BLaER1 treated with 17β-estradiol and CSF1 and Interleukin-3, amounts not matched to agents 10 nM and 100 nM (cell line): ENCODE results near the gene STX11.
A peak's percentile ranks its signal among the peaks of the same experiment; 100 is the strongest.
"Not testable (repeated sequence)": the region's sequence is repeated elsewhere in the genome, so short reads cannot be mapped to it uniquely, and the experiment has no call there.

Experiments
- H3K27ac ChIP-seq, 11 experiments: shearing (Covaris generic); formaldehyde crosslinking; 2 replicates each; pipeline ENCODE4 v1.8.1; 2022
- H3K27me3 ChIP-seq, 11 experiments: shearing (Covaris generic); formaldehyde crosslinking; 2 replicates each; pipeline ENCODE4 v1.8.1; 2022
- H3K36me3 ChIP-seq, 11 experiments: shearing (Covaris generic); formaldehyde crosslinking; 2 replicates each; pipeline ENCODE4 v1.8.1; 2022
- H3K4me1 ChIP-seq, 10 experiments: shearing (Covaris generic); formaldehyde crosslinking; 2 replicates each; pipeline ENCODE4 v1.8.1; 2022
- H3K4me2 ChIP-seq, 11 experiments: shearing (Covaris generic); formaldehyde crosslinking; 2 replicates each; pipeline ENCODE4 v1.8.1; 2022
- H3K4me3 ChIP-seq, 10 experiments: shearing (Covaris generic); formaldehyde crosslinking; 2 replicates each; pipeline ENCODE4 v1.8.1; 2022
- H3K9ac ChIP-seq, 11 experiments: shearing (Covaris generic); formaldehyde crosslinking; 2 replicates each; pipeline ENCODE4 v1.8.1; 2022
- H3K9me3 ChIP-seq, 11 experiments: shearing (Covaris generic); formaldehyde crosslinking; replicated peaks in 1 of 11; 2 replicates each; pipeline ENCODE4 v1.8.1; 2022
- H4K20me1 ChIP-seq, 11 experiments: shearing (Covaris generic); formaldehyde crosslinking; 2 replicates each; pipeline ENCODE4 v1.8.1; 2022
- Cebpa-rat ChIP-seq, 11 experiments: shearing (Covaris generic); IDR thresholded peaks; 2 replicates each; pipeline ENCODE4 v1.8.1; 2022

The STX11 gene

DNA sequence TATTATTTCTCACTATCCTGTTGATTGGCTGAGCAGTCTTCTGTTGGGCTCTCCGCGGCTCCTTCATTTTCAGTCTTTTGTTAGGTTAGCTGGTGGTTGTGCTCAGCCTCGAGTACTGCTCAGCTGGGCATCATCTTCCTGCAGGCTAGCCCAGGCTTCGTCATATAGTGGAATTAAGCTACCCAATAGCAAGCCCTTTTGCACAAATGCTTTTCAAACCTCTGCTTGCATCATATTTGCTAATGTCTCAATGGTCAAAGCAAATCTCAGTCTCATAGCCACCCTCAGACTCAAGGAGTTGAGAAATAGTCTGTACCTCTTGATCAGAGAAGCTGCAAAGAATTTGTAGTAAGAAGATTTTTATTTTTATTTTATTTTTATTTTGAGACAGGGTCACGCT lies 23.7 kb downstream of the STX11 start:
- no peak overlapping the region for H3K9ac ChIP-seq
- no peak overlapping the region for H3K27ac ChIP-seq
- TF ChIP-seq Cebpa-rat (IDR thresholded peaks at IDR 0.05): no peak
- H3K4me2 ChIP-seq: no peak overlapping the region
- peaks cover 0 to 38% (median 0%) of the 10 kb centered on the region in 11 experiments; a peak in 5 of 22 replicates for H3K36me3 ChIP-seq
- H3K4me1 ChIP-seq: no peaks in the 10 kb centered on the region
- no peaks in the 10 kb centered on the region for H3K27me3 ChIP-seq
- no peak overlapping the region for H3K4me3 ChIP-seq
- 0 out of 22 replicates have a peak, but pooled peaks cover 0 to 11% (median 0%) of the 10 kb centered on the region in 11 experiments for H4K20me1 ChIP-seq
- H3K9me3 ChIP-seq: peaks cover 0 to 8% (median 2%) of the 10 kb centered on the region in 11 experiments; a peak in 5 of 22 replicates

DNA sequence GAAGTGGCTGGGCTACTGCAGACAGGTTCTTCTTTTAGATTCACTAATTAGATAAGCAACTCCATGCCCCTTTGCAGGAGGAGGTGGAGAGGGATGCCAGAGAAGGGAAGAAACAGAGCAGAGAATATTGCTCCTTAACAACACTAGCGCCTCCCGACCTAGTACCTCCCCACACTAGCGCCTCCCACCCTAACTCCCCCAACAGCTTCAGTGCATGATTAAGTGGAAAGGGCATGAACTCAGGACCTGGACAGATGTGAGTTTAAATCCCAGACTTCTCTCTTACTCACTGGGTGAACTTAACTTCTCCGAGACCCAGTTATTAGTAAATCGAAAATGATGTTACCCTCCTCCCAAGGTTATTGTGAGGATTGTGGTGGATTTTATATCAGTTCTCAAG lies 25.7 kb downstream of the STX11 start:
- H3K9ac ChIP-seq: no peak overlapping the region
- H3K36me3 ChIP-seq: peaks cover 0 to 30% (median 0%) of the 10 kb centered on the region in 11 experiments; a peak in 5 of 22 replicates
- H3K27ac ChIP-seq: no peak overlapping the region
- no peak overlapping the region for H3K4me2 ChIP-seq
- peaks cover 0 to 19% (median 0%) of the 10 kb centered on the region in 10 experiments; a peak in 6 of 20 replicates for H3K4me1 ChIP-seq
- TF ChIP-seq Cebpa-rat (IDR thresholded peaks at IDR 0.05): no peak
- no peak overlapping the region for H3K4me3 ChIP-seq
- no peaks in the 10 kb centered on the region for H3K27me3 ChIP-seq
- H3K9me3 ChIP-seq: peaks cover 0 to 22% (median 6%) of the 10 kb centered on the region in 11 experiments; a peak in 8 of 22 replicates
- 0 out of 22 replicates have a peak, but pooled peaks cover 0 to 2% (median 0%) of the 10 kb centered on the region in 11 experiments for H4K20me1 ChIP-seq

DNA sequence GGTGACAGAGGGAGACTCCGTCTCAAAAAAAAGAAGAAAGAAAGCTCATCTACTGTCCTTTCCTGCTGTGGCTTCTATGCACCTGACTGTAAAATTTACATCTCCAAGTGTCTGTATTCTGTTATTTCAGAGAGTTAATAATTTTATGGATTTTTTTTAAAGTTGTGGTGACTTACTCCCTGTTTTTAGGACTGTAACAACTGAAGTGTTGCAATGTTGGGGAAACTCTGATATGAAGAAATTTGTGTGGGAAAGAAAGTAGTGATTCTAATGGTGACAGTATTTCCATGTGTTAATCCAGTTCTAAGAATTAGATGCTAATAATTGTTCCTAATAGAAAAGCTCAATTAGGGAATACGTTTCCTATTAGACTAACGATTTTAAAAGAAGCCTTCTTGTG lies 27.4 kb downstream of the STX11 start:
- no peak for TF ChIP-seq Cebpa-rat (IDR thresholded peaks at IDR 0.05)

DNA sequence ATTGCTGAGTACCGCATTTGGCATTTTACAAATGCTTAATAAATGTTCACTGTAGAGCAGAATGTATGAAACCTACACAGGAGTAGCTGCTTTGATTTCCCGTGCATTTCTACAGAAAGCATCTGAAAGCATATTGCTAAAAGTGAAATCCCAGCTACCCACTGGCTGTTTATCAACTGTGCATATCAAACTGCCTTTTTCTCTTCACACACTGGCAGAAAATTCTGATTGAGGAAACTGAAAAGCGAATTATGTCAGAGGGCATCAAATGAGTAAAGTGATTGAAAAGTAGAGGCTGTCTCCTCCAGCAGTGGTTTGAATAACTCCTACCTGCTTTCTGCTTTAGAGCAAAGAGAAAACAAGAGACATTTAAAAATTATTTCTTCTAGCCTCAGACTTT lies 28.0 kb downstream of the STX11 start:
- H3K9me3 ChIP-seq: peaks cover 0 to 27% (median 0%) of the 10 kb centered on the region in 11 experiments; a peak in 6 of 22 replicates
- H4K20me1 ChIP-seq: no peaks in the 10 kb centered on the region
- H3K4me2 ChIP-seq: no peak overlapping the region
- no peak overlapping the region for H3K9ac ChIP-seq
- no peak overlapping the region for H3K4me3 ChIP-seq
- no peak for TF ChIP-seq Cebpa-rat (IDR thresholded peaks at IDR 0.05)
- no peaks in the 10 kb centered on the region for H3K27me3 ChIP-seq
- H3K4me1 ChIP-seq: peaks cover 0 to 35% (median 0%) of the 10 kb centered on the region in 10 experiments; a peak in 6 of 20 replicates
- no peak overlapping the region for H3K27ac ChIP-seq
- peaks cover 0 to 9% (median 0%) of the 10 kb centered on the region in 11 experiments; a peak in 4 of 22 replicates for H3K36me3 ChIP-seq

More for the DNA sequence above, 27.4 kb downstream of the STX11 start:
- peaks cover 0 to 27% (median 5%) of the 10 kb centered on the region in 11 experiments; a peak in 8 of 22 replicates for H3K9me3 ChIP-seq
- H3K27ac ChIP-seq: no peak overlapping the region
- H3K9ac ChIP-seq: no peak overlapping the region
- peaks cover 0 to 15% (median 0%) of the 10 kb centered on the region in 11 experiments; a peak in 5 of 22 replicates for H3K36me3 ChIP-seq
- no peak overlapping the region for H3K4me2 ChIP-seq
- peaks cover 0 to 35% (median 0%) of the 10 kb centered on the region in 10 experiments; a peak in 6 of 20 replicates for H3K4me1 ChIP-seq
- no peaks in the 10 kb centered on the region for H3K27me3 ChIP-seq
- H3K4me3 ChIP-seq: no peak overlapping the region
- H4K20me1 ChIP-seq: no peaks in the 10 kb centered on the region

DNA sequence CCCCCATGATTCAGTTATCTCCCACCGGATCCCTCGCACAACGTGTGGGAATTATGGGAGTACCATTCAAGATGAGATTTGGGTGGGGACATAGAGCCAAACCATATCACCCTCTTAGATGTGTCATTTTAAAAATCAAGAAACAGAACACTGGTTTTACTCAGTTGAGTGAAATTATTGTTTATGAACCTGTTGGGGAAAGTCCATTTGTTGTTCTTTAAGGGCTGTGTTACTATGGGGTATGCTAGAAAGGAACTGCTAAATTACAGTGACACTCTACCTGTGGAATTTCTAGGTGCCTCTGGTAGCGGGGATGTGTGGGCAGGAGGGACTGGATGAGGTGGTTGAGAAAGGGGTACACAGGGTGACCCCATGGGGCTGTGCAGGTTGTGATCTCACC lies 28.9 kb downstream of the STX11 start:
- H3K9me3 ChIP-seq: peaks cover 0 to 27% (median 0%) of the 10 kb centered on the region in 11 experiments; a peak in 4 of 22 replicates
- TF ChIP-seq Cebpa-rat (IDR thresholded peaks at IDR 0.05): no peak
- no peak overlapping the region for H3K9ac ChIP-seq

DNA sequence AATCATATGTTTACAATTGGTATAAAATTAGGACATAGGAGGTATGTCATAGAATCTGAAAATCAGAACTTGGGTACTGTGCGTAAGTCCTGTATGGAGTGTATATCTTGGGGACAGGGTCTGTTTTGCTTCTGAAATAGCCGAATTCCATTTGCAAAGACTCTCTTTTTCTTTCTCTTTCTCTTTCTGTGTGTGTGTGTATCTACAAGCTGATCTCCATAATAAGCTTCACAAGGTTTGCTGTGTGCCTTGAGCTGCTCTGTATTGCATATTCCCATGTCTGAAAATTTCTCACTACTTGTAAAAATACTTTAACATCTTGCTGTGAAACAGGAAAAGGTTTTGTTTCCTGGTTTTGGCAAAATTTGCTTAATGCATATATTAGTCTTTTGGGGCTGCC lies 29.5 kb downstream of the STX11 start:
- no peak for TF ChIP-seq Cebpa-rat (IDR thresholded peaks at IDR 0.05)
- H4K20me1 ChIP-seq: no peaks in the 10 kb centered on the region
- H3K27me3 ChIP-seq: no peaks in the 10 kb centered on the region
- no peak overlapping the region for H3K4me3 ChIP-seq
- peaks cover 0 to 27% (median 0%) of the 10 kb centered on the region in 11 experiments; a peak in 4 of 22 replicates for H3K9me3 ChIP-seq
- H3K4me2 ChIP-seq: peak overlapping the region in 4 of 11 experiments; percentile 11 to 61 (median 38); a peak in 5 of 22 replicates
- no peak overlapping the region for H3K9ac ChIP-seq
- no peaks in the 10 kb centered on the region; a peak in 1 of 22 replicates for H3K36me3 ChIP-seq
- H3K27ac ChIP-seq: no peak overlapping the region
- H3K4me1 ChIP-seq: peaks cover 0 to 35% (median 0%) of the 10 kb centered on the region in 10 experiments; a peak in 6 of 20 replicates

More for the DNA sequence above, 28.9 kb downstream of the STX11 start:
- Histone ChIP-seq H3K27ac (no peak overlapping the region), H3K4me1 (peaks cover 0 to 35% (median 0%) of the 10 kb centered on the region in 10 experiments; a peak in 6 of 20 replicates), H3K27me3 (no peaks in the 10 kb centered on the region), H3K4me2 (peak overlapping the region in 2 of 11 experiments; percentile 46 to 61; a peak in 4 of 22 replicates), H4K20me1 (no peaks in the 10 kb centered on the region), H3K4me3 (no peak overlapping the region), H3K36me3 (no peaks in the 10 kb centered on the region; a peak in 1 of 22 replicates)

DNA sequence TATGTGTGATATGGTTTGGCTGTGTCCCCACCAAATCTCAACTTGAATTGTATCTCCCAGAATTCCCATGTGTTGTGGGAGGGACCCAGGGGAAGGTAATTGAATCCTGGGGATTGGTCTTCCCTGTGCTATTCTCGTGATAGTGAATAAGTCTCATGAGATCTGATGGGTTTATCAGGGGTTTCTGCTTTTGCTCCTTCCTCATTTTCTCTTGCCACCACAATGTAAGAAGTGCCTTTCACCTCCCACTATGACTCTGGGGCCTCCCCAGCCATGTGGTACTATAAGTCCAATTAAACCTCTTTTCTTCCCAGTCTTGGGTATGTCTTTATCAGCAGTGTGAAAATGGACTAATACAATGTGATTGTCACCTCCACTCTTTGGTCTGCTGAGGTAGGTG lies 30.0 kb downstream of the STX11 start:
- H3K4me3 ChIP-seq, H3K27ac ChIP-seq, H4K20me1 ChIP-seq, H3K9ac ChIP-seq, H3K27me3 ChIP-seq, H3K36me3 ChIP-seq: not testable (repeated sequence)
- Histone ChIP-seq H3K9me3 (peaks cover 0 to 27% (median 0%) of the 10 kb centered on the region in 11 experiments; a peak in 4 of 22 replicates), H3K4me2 (peak overlapping the region in 3 of 11 experiments; percentile 29 to 61 (median 46); a peak in 3 of 22 replicates), H3K4me1 (peaks cover 0 to 35% (median 0%) of the 10 kb centered on the region in 10 experiments; a peak in 6 of 20 replicates)

DNA sequence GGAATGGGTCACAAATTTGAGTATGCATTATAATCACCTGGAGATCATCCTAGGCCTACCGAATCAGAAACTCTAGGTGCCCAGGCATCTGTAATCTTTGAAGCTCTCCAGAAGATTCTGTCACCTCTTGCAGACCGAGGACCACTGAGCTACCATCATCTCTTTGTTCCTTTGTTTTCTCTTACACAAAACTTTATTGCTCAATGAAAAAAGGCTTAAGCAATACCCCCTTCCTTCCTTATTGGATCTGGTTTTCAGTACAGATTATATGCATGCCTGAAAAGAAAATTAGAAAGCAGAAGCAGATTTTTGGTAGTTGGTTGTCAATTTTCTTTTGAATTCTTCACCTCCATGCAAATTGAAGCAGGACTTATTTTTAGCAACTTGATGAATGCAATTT lies 31.3 kb downstream of the STX11 start:
- H3K9me3 ChIP-seq: peaks cover under 1 to 31% (median 2%) of the 10 kb centered on the region in 11 experiments
- no peak overlapping the region for H3K4me3 ChIP-seq
- H4K20me1 ChIP-seq: no peaks in the 10 kb centered on the region
- TF ChIP-seq Cebpa-rat (IDR thresholded peaks at IDR 0.05): no peak
- no peak overlapping the region for H3K27ac ChIP-seq
- no peak overlapping the region for H3K9ac ChIP-seq
- no peaks in the 10 kb centered on the region for H3K27me3 ChIP-seq
- H3K4me1 ChIP-seq: peaks cover 0 to 35% (median 0%) of the 10 kb centered on the region in 10 experiments; a peak in 6 of 20 replicates
- peak overlapping the region in 4 of 11 experiments; percentile 5 to 42 (median 24); a peak in 5 of 22 replicates for H3K4me2 ChIP-seq
- peaks cover 0 to 4% (median under 1%) of the 10 kb centered on the region in 11 experiments; a peak in 9 of 22 replicates for H3K36me3 ChIP-seq

DNA sequence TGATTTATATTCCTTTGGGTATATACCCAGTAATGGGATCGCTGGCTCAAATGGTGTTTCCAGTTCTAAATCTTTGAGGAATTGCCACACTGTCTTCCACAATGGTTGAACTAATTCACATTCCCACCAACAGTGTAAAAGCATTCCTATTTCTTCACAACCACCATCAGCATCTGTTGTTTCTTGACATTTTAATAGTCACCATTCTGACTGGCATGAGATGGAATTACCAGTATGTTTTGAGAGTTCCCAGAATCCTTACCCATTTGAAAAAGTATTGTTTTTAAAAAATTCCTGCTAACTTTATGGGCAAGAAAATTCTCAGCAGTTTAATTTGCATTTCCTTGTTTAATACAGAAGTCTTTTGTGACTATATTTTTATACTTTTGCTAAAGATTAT lies 33.9 kb downstream of the STX11 start:
- H3K4me2 ChIP-seq, H4K20me1 ChIP-seq, H3K4me3 ChIP-seq, H3K9ac ChIP-seq, H3K27ac ChIP-seq, H3K27me3 ChIP-seq: not testable (repeated sequence)
- H3K9me3 ChIP-seq: peaks cover 9 to 38% (median 12%) of the 10 kb centered on the region in 11 experiments
- H3K36me3 ChIP-seq: peaks cover 0 to 29% (median 5%) of the 10 kb centered on the region in 11 experiments; a peak in 9 of 22 replicates
- H3K4me1 ChIP-seq: peaks cover 0 to 34% (median 0%) of the 10 kb centered on the region in 10 experiments; a peak in 6 of 20 replicates
